Endometrium (tissue), 2 donors: Measurements from ENCODE around the gene PITHD1.
"Not testable (repeated sequence)": the region's sequence is repeated elsewhere in the genome, so short reads cannot be mapped to it uniquely, and the experiment has no call there.

Source experiments
- FAIRE-seq: peaks from 2 replicates; lab custom pipeline; 2012; peaks lifted over from hg19 to GRCh38; lab: Jason Lieb, UNC
- donor health status: control.
- donor health status: control.

PITHD1 gene

GRCh38 chr1:23799255-23799569 is 21.0 kb downstream of the PITHD1 start:
- no peak for FAIRE-seq

GRCh38 chr1:23799570-23800399 is 21.6 kb downstream of the PITHD1 start:
- no peak for FAIRE-seq

GRCh38 chr1:23800400-23801337 is 22.5 kb downstream of the PITHD1 start, which contains the start of gene GALE:
Gene GALE, minus strand, starts transcription at chr1:23800754. Its CDS starts 1,747 bp downstream, at chr1:23799007.
- no peak for FAIRE-seq

- FAIRE-seq = no peak
Observed at GRCh38 chr1:23801338-23801748, 23.1 kb downstream of the PITHD1 start.

GRCh38 chr1:23801876-23802275 is 23.7 kb downstream of the PITHD1 start:
- FAIRE-seq = no peak

DNA sequence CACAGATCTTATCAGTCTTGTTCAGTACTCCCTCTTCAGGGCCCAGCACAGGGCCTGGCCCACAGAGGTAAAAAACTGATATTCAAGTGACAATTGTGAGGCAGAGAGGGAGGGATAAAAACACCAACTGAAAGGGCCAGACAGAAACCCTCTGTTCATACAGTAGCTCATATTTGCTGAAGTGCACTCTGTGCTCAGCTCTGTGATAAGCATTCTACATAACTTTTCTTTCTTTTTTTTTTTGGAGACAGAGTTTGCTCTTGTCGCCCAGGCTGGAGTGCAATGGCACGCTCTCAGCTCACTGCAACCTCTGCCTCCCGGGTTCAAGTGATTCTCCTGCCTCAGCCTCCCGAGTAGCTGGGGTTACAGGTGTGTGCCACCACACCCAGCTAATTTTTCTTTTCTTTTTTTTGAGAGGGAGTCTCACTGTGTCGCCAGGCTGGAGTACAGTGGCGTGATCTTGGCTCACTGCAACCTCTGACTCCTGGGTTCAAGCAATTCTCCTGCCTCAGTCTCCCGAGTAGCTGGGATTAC is 24.7 kb downstream of the PITHD1 start:
- not testable (repeated sequence) for FAIRE-seq

DNA sequence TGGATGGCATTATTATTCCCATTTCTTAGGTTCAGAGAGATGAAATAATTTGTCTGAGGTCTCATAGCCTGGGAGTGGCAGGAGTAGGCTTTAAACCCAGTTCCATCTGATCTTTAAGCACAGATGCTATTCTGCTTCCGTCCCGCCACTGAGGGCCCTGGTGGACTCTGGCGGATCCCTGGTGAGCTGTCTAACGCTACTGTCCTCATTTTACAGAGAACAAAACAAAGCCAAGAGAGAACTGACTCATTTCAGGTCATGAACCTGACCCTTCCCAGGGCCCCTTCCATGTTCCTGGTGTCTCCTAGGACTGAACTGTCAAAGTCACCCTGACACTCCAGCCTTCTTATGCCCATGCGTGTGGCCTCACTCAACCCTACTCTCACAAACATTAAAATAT is 25.5 kb downstream of the PITHD1 start:
- no peak for FAIRE-seq

DNA sequence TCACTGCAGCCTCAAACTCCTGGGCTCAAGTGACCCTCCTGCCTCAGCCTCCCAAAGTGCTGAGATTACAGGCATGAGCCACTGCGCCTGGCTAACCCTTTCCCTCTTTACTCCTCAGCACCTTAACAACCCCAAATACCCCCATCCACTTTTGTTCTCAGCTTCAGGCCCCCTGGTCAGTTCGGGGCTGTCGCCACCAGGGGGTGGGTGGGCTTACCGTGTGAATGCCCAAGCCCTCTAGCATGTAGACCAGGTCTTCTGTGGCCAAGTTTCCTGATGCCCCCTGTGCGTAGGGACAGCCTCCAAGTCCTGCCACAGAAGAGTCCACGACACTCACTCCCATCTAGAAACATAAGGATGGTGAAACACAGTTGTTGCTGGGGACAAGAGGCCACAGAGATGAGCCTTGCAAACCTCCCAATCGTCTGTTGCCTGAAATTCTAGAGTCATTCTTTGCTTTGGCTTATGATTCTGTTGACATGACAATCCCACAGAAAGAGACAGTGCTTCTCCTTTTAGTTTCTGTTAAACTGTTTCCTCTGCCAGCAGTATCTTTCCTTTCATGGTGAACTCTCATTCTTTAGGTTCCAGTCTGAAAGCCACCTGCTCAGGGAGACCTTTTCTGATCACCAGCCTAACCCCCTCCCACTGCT is 26.1 kb downstream of the PITHD1 start:
- FAIRE-seq = no peak

DNA sequence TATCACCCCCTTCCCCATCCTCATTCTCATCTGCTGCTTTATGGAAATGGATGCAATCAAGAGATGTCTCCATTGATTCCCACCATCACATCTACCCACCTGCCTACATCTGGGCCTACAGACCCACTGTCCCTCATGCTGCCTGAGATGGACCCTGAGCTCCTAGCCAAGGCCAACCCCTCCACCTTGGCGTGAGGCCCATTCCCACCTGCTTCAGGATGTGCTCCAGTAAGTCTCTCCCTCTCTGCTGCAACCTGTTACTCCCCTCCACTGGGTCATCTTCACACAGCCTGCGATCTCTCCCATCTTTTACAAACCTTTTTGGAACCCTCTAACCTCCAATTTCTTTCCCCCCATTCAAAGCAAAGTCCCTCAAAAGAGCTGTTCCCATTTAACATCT is 26.8 kb downstream of the PITHD1 start:
- no peak for FAIRE-seq

- FAIRE-seq = no peak
Observed at GRCh38 chr1:23806280-23806679, 28.1 kb downstream of the PITHD1 start.

GRCh38 chr1:23807453-23807852 is 29.2 kb downstream of the PITHD1 start:
- no peak for FAIRE-seq

DNA sequence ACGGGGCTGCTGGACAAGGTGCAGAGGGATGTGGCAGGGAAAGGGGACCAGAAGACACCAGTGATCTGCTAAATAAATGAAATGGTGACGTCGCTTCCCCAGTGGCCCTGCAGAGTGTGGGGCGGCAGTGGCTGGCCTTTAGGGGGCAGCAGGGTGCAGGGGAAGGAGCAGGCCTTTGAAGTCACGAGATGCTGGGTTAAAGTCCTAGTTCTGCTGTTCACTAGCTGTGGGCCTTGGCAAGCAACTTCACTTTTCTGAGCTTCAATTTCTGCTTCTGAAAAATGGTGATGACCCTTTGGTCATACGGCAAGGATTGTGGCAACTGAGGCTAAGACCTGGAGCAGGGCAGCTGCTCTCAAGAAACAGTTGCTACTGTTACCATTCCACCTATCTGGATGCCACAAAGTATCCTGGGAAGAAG is 31.5 kb downstream of the PITHD1 start:
- FAIRE-seq = no peak

DNA sequence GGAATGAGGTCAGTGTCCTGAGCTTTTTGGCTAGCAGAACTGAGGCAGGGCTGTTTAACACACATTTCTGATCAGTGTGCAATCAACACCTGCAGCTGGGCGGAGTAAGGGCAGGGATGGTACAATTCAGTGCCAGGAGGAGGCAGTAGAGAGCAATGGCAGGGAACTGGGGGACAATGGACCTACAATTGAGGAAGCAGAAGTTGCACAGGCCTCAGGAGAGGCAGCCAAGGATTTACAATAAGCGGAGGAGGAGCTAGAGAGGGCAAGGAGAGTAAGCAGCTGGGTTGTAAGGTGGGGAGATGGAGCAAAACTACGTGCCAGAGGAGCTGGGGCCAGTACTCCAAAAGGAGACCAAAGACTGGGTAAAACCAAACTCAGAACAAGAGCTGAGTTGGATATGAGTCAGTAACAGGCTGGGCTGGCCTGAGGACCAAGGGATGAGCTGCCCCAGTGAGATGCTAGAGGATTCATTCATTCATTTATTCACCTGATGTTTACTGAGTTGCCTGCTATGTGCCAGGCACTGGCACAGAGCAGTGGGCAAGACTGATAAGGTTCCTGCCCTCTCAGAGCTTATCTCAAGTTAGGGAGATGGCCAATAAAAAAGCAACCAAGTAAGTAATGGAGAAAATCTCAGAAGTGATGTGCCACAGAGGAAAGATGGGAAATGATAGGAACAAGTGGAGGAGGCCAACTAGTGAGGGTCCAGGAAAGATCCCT is 32.8 kb downstream of the PITHD1 start:
- FAIRE-seq = no peak

- FAIRE-seq = no peak
Observed at GRCh38 chr1:23814016-23814415, 35.8 kb downstream of the PITHD1 start.

DNA sequence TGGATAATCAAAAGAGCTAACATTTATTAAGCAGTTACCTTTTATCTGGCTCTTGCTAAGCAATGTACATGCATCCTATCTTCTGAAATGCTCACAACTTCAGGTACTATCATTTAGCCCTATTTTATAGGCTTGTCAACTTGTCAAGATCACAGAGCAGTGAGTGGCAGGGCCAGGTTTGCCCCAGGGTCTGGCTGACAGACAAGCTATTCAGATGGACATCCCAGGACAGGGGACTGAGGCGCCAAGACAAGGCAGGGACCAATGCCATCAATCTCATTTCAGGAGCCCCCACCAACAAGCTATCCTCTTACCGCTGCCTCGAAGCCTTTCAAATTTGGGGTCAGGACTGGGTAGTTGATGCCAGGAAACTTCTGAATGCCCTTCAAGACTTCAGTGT is 38.1 kb downstream of the PITHD1 start:
- FAIRE-seq = no peak

DNA sequence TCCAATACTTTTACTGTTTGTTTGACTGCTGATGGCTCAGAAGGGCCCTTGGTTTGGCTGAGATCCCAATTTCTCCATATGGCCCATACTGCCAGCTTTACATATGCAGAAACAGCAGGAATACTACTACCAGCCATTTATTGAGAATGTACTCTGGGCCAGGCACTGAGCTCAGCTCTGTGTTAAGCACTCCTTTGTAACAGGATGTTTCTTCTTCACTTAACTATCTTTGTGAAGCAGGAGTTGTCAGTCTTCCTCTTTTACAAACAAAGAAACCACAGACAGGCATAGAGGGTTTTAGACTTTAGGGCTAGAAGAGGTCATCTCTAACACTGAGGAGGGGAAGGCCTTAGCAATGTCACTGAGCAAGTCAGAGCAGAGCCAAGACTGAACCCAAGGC is 38.7 kb downstream of the PITHD1 start:
- FAIRE-seq = no peak

DNA sequence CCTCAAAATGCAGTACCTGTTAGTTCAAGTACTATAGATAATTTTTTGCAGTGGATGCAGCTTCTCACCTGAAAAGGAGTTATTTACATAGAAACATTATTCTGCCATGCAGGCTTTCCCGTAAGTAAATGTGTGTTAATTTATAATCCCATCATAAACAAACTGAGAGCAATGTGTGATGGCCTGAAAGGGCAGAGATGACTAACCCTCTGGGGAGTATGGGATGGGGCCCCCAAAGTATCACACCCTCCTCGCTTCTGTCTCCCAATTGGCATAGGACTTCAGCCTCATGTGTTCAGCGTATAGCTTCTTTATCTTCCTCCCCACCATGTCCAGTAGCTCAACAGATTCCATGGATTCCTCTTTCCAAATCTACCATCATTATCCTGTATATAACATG is 39.4 kb downstream of the PITHD1 start:
- no peak for FAIRE-seq

DNA sequence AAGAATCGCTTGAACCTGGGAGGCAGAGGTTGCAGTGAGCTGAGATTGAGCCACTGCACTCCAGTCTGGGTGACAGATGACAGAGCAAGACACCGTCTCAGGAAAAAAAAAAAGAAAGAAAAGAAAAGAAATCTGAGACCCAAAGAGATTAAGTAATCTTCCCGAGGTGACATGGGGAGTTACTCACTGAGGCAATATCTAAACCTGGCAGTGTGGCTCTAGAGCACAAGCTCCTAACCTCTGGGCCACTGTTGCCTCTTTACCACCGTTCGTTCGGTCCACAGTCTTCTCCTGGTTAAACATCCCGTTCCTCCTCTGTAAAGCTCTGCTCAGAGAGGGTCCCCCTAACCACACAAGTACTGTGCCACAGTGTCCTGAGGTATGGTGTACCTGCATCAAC is 45.5 kb downstream of the PITHD1 start:
- FAIRE-seq = no peak

GRCh38 chr1:23824711-23825075 is 46.5 kb downstream of the PITHD1 start:
- FAIRE-seq = no peak

DNA sequence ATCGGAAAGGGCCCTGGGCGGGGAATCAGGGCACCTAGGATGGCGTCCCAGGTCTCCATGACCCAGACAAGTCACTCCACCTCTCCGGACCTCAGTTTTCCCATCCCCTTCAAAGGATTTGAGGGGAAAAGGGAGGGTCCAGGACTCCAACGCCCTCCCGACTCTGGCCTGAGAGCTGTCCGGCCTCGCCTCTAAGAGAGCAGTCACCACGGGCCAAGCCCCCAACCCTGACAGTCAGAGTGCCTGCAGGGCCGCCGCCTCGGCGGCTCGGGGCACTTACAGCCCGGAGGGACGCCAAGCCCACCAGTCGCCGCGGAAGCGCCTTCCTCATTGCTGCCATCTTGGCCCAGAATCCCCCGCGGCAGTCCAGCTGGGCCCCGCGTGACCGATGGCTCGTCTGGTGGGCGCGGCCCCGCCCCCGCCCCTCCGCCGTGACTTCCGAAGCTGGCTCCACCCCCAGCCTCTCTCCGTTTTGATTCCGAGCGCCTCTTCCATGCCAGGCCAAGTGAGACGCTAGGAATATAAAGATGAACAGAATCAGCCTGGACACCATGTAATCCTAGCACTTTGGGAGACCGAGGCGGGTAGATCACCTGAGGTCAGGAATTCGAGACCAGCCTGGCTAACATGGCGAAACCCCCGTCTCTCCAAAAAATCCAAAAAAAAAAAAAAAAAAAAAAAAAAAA is 47.0 kb downstream of the PITHD1 start, which contains the start of gene HMGCL:
TSS of gene HMGCL (minus strand) at position 354 of the 686 bp plus-strand sequence. CDS start at position 340, 14 bp downstream.
- no peak for FAIRE-seq
